Cerebellar cortex (tissue), 1 donor: ENCODE data around the gene FUNDC1.
"Not testable (repeated sequence)": the region's sequence is repeated elsewhere in the genome, so short reads cannot be mapped to it uniquely, and the experiment has no call there.

Experiments used
- DNase-seq: peaks from one replicate; pipeline ENCODE4 v3.0.0-alpha.2; 2015; ENCODE audit warnings: low spot score

FUNDC1 gene, protein sequence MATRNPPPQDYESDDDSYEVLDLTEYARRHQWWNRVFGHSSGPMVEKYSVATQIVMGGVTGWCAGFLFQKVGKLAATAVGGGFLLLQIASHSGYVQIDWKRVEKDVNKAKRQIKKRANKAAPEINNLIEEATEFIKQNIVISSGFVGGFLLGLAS

DNA sequence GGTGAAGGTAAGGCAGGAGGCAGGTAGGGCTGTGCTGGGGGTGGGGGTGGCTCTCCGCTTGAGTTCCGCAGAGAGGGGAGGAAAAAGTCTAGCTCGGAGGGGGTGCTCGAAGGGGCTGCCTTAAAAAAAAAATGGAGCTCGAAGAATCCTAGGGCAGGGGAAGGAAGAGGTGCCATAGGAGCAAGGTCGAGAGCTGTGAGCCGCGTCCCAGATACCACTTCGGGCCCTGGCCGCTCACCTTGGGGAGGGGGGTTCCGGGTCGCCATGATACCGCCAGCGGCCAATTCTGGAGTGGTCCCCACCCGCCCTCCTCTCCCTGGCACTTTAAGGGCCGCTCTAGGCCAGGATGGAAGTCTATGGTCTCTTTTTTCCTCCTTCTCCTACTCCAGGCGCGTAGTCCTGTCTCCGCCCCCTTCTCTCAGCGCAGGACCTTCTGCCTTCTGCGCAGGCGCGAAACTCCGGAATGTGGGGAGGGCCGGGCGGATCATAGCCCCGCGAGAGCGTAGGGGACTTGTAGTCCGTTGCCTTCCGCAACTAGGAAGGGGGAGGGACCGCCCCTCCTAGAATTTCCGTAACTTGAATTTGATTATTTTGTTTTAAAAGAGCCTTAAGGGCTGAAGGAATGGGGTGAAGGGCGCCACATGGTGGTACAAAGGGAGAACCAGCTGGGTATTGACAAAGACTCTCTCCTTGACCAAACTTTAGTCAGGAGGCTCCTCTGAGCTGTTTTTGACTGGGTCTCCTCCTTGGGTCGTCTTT lies at the start of gene FUNDC1:
TSS of gene FUNDC1 (minus strand) at position 293 of the 759 bp plus-strand sequence. CDS start at position 266, 27 bp downstream.
- peak; percentile 93 for DNase-seq

DNA sequence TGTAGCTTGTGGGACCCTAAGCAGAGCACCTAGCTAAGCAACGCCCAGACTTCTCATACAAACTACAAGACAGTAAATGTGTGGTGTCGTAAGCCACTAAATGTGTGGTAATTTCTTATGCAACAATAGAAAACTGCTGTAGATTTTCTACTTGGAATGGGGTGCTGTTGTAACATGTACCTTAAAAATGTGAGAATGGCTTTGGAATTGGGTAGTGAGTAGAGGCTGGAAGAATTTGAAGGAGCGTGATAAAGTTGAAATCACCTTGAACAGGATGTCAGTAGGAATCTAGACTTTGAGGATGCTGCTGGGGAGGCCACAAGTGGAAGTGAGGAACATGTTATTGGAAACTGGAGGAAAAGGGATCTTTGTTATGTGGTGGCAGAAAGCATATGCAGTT lies 43.2 kb upstream of the FUNDC1 start:
- DNase-seq: no peak

DNA sequence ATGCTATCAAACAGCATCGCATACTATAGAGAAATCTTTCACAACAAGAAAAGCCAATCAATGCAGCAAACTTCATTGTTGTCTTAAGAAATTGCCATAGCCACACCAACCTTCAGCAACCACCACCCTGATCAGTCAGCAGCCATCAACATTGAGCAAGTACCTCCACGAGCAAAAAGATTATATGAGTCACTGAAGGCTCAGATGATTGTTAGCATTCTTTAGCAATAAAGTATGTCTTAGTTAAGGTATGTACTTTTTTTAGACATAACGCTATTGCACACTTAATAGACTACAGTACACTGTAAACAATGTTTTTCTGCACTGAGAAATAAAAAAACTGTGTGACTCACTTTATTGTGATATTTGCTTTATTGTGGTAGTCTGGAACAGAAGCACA lies 37.8 kb upstream of the FUNDC1 start:
- no peak for DNase-seq

DNA sequence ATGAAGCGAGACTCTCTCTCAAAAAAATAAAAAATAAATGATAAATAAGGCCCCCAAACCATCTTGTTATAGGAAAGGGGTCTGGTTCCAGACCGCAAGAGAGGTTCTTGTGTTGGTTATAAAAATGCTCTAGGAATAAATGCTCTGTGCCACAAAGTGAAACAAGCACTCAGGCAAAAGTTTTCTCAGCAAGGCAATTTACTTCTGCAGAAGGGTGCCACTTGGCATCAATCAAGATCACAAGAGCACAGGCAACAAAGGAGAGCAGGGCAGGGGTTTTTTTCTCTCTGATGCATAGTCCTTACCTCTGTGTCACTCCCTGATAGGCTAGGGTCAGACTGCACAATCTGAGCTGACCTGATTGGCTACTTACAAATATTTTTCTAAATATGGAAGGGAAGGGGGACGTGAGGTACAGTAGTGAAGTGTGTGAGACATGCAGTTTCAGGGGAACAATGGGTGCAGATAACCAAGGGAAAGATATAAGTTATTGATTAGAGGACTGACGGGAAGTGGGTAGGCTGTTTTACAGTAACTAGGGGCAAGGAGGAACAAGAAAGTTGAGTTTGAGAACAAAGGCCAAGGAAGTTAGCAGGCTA lies 29.8 kb upstream of the FUNDC1 start:
- DNase-seq: no peak

DNA sequence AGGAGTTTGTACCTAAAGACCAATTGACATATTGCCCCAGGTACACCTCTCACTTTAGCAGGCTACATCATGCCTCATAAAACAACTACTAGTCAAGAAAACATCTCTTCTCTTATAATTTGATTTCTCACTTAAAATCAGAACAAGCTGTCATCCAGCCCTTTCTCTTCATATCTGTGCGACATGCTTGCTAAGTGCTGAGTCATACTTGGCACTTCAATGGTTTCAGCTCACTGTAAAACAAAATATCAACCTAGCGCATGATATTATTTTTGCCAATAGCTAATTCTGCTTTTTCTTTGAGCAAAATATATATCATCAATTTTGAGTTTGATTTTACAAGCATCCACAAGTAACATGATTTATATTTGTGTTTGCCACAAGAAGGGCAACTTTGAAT lies 27.9 kb upstream of the FUNDC1 start:
- DNase-seq: no peak

DNA sequence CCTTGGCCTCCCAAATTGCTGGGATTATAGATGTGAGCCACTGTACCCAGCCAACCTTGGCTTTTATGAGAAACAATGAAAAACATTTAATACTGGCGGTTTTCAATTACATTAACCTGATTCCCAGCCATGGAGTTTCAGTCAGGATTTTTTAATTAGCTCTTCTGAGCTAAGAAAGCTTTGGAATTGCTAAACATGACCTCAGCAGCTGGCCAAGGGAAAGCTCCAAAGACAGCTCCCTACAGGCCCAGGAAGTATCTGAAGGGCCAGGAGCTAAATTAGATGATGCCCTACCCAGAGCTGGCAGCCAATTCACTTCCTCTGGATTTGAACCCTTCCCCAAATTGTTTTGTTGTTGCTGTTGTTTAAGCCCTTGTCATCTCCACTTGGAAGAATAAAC lies 26.5 kb upstream of the FUNDC1 start:
- no peak for DNase-seq

DNA sequence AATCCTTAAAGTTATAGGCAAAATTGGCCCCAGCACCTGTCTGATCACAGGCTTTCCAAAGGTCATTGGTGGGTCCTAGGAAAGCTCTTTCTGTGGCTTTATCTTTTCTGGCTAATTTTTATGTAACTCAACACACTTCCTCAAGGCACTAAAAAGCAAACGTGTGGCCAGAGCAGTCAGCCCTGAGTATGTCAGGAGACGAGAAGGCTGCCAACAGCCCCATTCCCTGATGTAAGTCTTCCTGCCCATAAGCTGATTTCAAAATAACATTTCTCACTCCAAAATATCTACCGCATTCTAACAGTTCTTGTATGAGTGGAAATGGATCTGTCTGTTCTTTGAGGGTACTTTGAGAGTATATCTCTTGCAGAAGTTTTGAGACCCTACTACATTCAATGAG lies 25.5 kb upstream of the FUNDC1 start:
- no peak for DNase-seq

DNA sequence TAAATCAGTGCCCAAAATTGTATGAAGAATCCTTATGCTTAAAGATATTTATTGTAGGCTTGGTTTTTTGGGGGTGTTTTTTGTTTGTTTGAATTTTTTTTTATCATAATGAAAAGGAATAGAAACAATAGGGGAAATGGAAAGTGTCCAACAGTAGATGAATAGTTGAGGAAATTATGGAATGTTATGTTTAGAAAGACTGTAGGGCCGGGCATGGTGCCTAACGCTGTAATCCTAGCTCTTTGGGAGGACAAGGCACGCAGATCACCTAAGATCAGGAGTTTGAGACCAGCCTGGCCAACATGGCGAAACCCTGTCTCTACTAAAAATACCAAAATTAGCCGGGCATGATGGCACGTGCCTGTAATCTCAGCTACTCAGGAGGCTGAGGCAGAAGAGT lies 19.2 kb upstream of the FUNDC1 start:
- DNase-seq: not testable (repeated sequence)

DNA sequence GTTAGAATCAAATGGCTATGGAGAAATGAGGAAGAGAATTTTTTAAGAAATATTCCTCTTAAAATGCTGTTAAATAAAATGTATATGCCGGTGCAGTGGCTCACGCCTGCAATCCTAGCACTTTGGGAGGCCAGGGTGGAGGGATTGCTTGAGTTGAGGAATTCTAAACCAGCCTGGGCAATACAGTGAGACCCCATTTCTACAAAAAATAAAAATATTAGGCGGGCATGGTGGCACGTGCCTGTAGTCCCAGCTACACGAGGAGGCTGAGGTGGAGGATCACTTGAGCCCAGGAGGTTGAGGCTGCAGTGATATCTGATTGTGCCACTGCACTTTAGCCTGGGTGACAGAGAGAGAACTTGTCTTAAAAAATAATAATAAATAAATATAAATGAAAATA lies 7.9 kb upstream of the FUNDC1 start:
- no peak for DNase-seq

DNA sequence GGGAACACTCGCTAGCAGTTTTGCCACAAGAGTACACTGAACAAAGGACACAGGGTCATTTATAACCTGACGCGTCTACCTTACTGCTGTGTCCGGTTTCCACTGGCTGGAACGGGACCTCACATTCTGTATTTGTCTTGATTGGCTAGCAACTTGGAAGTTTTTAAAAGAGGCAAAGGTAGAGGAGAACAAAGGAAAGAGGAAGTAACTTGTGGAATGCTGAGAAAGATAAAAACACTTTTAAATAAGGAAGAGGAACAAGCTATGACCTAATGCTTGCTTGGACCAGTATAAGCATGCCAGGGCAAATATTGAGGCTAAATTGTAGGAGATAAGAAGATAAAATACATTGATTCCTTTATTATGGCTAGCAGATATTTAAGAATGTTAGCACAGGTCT lies 2.8 kb upstream of the FUNDC1 start:
- DNase-seq: not testable (repeated sequence)

DNA sequence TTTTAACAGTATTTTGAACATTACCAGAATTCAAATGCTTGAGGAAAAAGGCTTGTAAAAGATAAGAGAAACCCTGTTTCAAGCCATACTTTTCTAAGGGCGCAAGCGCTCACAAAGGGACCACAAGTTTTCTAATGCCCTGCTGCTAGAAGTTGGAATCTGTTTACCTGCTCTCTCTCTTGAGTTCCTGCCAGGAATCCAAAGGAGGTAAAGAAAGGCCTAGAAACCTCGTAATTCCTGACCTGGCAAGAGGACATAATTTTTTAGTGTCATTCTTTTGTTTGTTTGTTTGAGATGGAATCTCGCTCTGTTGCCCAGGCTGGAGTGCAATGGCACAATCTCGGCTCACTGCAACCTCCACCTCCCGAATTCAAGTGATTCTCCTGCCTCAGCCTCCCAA lies 1.4 kb upstream of the FUNDC1 start:
- no peak for DNase-seq

DNA sequence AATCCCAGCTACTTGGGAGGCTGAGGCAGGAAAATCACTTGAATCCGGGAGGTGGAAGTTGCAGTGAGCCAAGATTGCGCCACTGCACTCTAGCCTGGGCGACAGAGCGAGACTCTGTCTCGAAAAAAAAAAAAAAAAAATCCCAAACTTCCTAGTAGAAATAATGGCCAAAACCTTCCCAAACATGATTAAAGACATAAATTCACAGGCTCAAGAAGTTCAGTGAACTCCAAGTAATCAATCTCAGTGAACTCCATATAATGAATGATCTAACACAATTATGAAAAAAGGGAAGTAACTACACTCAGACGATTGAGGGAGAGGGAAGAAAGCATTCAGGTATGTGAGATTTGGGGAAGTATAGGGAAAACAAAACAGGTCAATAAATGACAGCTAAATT lies 6.5 kb downstream of the FUNDC1 start:
- DNase-seq: no peak

DNA sequence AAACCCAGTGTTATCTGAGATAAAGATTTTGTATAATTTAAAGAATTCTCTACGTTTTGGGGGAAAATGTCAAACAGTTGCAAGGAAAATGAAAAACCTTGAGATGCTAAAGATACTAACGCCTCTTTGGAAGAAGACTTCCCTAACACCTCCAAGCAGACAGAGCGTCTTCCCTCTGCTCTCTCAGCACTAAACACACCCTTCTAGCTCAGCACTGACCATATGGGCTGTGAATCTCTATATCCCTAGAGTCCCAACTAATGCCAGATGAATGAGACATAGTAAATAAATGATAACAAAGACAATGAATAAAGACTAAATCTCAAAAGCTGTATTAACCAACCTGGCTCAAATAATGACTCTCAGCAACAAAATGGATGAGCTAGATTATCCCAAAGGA lies 13.3 kb downstream of the FUNDC1 start:
- DNase-seq: peak; percentile 34

DNA sequence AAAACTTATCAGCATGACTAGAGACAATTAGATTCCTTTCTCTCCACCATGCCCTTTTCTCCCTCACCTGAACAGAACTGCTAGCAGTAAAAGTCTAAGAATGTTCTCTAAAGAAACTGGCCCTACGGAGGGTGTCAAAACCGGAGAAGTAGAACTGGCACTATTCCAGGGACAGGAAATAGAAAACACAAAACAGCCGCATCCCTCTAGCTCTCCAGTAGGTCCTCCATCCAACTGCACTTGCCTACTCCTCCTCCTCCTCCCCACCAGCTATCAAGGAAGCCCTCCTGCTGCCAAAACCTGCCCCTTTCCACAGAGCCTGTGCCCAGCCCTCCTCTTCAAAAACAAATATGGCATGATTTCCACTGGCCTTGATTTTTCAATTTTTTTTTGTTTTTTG lies 28.4 kb downstream of the FUNDC1 start:
- DNase-seq: no peak

DNA sequence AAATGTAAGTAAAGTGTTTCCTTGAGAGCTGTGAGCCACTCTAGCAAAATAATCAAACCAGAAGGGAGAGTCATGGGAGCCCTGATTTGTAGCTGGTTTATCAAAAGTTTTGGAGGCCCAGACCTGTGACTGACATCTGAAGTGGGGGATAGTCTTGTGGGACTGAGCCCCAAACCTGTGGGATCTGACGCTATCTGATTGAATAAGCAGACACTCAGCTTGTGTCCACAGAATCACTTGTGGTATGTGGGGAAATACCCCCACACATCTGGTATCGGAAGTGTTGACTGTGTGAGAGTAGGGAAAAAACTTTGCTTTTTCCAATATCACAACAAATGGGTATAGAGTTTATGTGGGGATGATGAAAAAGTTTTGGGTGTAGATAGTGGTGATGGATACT lies 35.4 kb downstream of the FUNDC1 start:
- DNase-seq: no peak

DNA sequence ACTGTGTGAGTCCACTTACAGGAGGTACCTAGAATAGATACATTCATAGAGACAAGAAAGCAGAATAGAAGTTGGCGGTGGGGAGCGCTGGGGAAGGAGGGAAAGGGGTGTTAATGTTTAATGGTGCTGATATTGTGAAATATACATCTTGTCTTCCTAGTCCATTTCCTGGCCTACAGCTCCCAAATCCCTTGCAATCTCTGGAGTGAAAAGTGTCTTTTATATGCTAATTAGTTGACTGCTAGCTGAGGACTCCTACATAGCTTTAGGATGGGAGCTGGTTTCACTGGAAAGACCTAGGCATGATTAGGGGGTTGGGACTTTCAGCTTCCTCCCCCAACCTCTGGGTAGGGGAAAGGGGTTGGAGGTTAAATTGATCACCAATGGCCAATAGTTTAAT lies 36.0 kb downstream of the FUNDC1 start:
- DNase-seq: no peak

DNA sequence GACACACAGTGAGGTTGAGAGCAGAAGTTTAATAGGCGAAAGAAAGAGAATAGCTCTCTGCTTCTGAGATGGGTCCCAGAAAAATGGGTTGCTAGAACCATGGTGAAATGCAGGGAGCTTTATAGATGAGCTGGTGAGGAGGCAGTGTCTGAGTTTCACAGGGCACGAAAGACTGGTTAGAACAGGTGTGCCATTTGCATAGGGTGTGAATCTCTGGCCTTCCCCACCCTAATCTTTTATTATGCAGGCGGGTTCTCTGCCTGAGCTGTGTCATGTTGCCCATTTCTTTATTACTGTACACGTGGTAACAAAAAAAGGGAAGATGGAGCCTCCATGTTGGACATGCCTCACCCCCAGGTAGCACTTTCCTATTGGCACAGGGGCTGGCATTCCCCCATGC lies 39.1 kb downstream of the FUNDC1 start:
- DNase-seq: no peak

DNA sequence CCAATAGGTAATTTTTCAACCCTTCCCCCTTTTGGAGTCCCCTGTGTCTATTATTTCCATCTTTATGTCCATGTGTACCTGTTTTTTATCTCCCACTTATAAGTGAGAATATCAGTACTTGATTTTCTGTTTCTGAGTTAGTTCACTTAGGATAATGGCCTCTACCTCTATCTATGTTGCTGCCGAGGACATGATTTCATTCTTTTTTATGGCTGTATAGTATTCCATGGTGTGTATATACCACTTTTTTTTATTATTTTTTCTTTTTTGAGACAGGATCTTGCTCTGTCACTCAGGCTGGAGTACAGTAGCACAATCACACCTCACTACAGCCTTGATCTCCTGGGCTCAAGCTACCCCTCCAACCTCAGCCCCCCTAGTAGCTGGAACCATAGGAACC lies 47.6 kb downstream of the FUNDC1 start:
- no peak for DNase-seq

DNA sequence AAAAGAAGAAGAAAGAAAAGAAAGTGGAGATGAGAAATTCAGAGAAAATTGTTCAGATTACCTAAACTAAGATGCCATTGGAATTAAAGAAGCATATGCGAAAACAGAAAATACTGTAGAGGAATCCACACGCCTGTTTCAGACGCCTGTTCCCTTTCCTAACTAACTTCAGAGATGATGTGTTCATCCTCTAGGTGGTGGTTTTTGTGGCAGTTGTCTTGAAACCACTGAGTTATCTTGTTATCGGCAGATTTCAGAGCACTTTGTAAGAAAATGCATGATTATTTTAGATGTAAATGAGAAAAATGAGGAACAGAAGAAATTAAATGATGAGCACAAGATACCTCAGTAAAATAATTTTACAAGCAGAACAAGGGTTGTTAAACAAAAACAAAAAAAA lies 48.3 kb downstream of the FUNDC1 start:
- no peak for DNase-seq

DNA sequence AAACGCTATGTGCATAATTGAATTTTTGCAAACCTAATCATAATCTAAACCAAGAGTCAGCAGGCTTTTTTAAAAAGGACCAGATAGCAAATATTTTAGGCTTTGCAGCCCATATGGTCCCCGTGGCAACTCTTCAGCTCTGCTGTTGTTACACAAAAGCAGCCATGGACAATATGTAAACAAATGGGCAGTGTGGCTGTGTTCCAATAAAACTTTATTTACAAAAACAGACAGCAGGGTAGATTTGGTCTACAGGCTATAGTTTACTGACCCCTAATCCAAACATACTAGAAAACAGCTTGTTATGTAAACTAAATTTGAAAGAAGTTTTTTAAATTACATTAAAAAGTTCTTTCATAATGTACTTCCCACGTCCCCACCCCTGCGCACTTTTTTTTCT lies 53.1 kb downstream of the FUNDC1 start:
- DNase-seq: no peak

DNA sequence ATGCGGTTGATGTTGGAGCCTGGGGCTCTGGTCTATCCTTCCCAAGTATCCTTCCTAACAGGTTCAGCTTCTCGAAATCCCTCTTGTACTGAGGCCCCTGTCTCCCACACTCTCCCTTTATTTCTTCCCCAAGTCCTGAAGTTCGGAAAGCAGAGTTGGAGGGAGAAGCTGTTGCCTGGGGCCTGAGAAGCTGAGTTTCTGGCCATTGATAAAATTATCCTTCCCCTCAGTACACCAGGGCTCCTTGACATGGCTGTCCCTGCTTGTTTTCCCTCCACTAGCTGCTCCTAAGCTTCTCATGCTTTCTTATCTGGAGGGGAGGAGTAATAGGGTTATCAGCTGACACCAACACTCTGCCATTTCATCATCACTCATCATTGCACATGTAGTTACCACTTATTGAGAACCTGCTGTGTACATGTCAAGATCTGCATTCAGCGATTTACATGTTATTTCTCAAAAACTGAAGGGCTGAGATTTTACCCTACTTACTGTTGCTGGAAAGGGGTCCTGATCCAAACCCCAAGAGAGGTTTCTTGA lies 58.0 kb downstream of the FUNDC1 start:
- no peak for DNase-seq

DNA sequence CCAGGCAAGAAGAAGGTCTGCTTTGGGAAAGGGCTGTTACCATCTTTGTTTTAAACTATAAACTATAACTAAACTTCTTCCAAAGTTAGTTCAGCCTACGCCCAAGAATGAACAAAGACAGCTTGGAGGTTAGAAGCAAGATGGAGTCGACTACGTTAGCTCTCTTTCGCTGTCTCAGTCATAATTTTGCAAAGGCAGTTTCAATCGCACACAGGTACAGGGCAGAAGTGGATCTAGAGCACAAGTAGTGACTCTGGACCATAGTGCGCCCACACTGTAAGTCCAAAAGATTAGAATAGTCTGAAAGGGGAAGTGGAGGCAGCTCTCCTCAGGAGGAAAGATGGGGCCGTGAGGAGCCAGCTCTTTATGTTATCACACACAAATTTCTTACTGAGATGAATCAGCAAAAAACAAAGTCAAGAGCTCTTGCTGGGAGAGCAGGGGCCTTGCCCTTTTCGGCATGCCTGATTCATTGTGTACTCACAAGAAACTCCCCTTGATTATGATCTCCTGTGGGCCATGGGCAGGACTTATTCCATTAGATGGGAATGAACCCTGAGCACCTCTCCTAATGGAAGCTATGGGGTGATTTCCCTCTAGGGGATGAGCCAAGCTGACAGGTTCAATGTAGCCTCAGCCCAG lies 58.6 kb downstream of the FUNDC1 start:
- DNase-seq: no peak

DNA sequence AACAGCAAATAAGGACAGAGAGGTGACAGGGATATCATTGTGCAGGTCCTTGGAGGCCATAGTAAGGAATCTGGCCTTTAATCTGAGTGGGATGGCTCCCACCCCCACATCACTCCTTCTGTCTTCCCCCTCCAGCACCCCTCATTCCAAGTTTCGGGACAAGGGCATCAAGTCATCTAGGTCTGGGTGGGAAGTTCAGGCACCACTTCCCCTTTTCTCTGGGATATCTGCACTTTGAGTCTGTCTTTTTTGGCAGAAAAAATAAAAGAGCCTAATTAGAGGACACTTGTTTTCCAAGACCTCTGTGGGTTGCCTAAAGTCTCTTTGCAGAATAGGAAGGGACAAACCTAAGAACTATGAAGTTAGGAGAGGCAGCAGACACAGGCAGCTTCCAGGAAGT lies 60.1 kb downstream of the FUNDC1 start:
- no peak for DNase-seq
